DOHH2 (cell line): ENCODE data around the gene TMEM171.

Experiments used
- H3F3A ChIP-seq: fragments of 200-600 bp; sonication (generic), shearing (Covaris generic); 2 replicates; pipeline ENCODE4 v1.6.0; 2016; ENCODE audit warnings: antibody characterized with exemption, mild to moderate bottlenecking; ENCODE audit not compliant: control insufficient read depth, insufficient read depth
- H3K27ac ChIP-seq: fragments of 200-600 bp; sonication (generic); 2 replicates; pipeline ENCODE4 v1.5.1; 2014; ENCODE audit warnings: low read depth, mild to moderate bottlenecking, low read length, moderate library complexity
- H3K27me3 ChIP-seq: fragments of 200-600 bp; sonication (generic); 2 replicates; pipeline ENCODE4 v1.6.1; 2014; ENCODE audit warnings: mild to moderate bottlenecking, low read length, mixed read lengths; ENCODE audit not compliant: control insufficient read depth
- H3K36me3 ChIP-seq: fragments of 200-600 bp; sonication (generic); 2 replicates; pipeline ENCODE4 v1.6.1; 2014; ENCODE audit warnings: mild to moderate bottlenecking, low read length, moderate library complexity, mixed read lengths; ENCODE audit not compliant: control insufficient read depth
- H3K4me1 ChIP-seq: fragments of 200-600 bp; sonication (generic); 2 replicates; pipeline ENCODE4 v1.6.1; 2014; ENCODE audit warnings: mild to moderate bottlenecking, low read length, mixed read lengths; ENCODE audit not compliant: control insufficient read depth
- H3K4me2 ChIP-seq: fragments of 200-600 bp; sonication (generic); 2 replicates; pipeline ENCODE4 v1.6.0; 2014; ENCODE audit warnings: mild to moderate bottlenecking, low read length, moderate library complexity
- H3K4me3 ChIP-seq: fragments of 200-600 bp; sonication (generic); 2 replicates; pipeline ENCODE4 v1.5.1; 2014; ENCODE audit warnings: mild to moderate bottlenecking, low read length, mixed read lengths
- H3K79me2 ChIP-seq: fragments of 200-600 bp; sonication (generic); 2 replicates; pipeline ENCODE4 v1.6.1; 2014; ENCODE audit warnings: mild to moderate bottlenecking, low read length, mixed read lengths; ENCODE audit not compliant: control insufficient read depth
- H3K9me2 ChIP-seq: fragments of 200-600 bp; sonication (generic); replicated peaks from 2 replicates; pipeline ENCODE4 v1.6.1; 2014; ENCODE audit warnings: mild to moderate bottlenecking, low read length, mixed read lengths; ENCODE audit not compliant: control insufficient read depth
- H3K9me3 ChIP-seq: fragments of 200-600 bp; sonication (generic); 2 replicates; pipeline ENCODE4 v1.6.1; 2014; ENCODE audit warnings: antibody characterized with exemption, low read length, mixed read lengths; ENCODE audit not compliant: control insufficient read depth, insufficient read depth
- H4K20me1 ChIP-seq: fragments of 200-600 bp; sonication (generic); 2 replicates; pipeline ENCODE4 v1.6.0; 2014; ENCODE audit warnings: low read depth, mild to moderate bottlenecking, antibody characterized with exemption, low read length, moderate library complexity; ENCODE audit not compliant: control insufficient read depth, insufficient read depth
- CTCF ChIP-seq: fragments of 200-600 bp; sonication (generic); IDR thresholded peaks from one replicate; pipeline ENCODE4 v1.5.1; 2014; ENCODE audit warnings: antibody characterized with exemption, mild to moderate bottlenecking, low read depth, low read length; ENCODE audit not compliant: poor library complexity, severe bottlenecking
- EZH2phosphoT487 ChIP-seq: fragments of 200-600 bp; sonication (generic); IDR thresholded peaks from 2 replicates; pipeline ENCODE4 v1.6.1; 2017; ENCODE audit warnings: borderline replicate concordance, mild to moderate bottlenecking, antibody characterized with exemption, low read length, moderate library complexity, mixed read lengths

TMEM171 gene

GRCh38 chr5:73158313-73158712 lies 37.9 kb downstream of the TMEM171 start:
- no peaks in the 10 kb centered on the region for H3K9me2 ChIP-seq
- no peaks in the 10 kb centered on the region for H3K27me3 ChIP-seq
- H3K79me2 ChIP-seq: no peaks in the 10 kb centered on the region
- no peaks in the 10 kb centered on the region for H4K20me1 ChIP-seq
- peak overlapping the region; percentile 93 for H3K4me2 ChIP-seq
- peaks cover 36% of the 10 kb centered on the region for H3F3A ChIP-seq
- peaks cover 94% of the 10 kb centered on the region for H3K4me1 ChIP-seq
- H3K36me3 ChIP-seq: no peaks in the 10 kb centered on the region
- TF ChIP-seq EZH2phosphoT487 (no peak), CTCF (no peak)
- 0 out of 2 replicates have a peak overlapping the region, but pooled peaks have one; percentile 16 for H3K4me3 ChIP-seq
- peak overlapping the region; percentile 97 for H3K27ac ChIP-seq
- H3K9me3 ChIP-seq: no peaks in the 10 kb centered on the region

GRCh38 chr5:73160239-73160671 lies 39.9 kb downstream of the TMEM171 start:
- no peak for TF ChIP-seq CTCF
- TF ChIP-seq EZH2phosphoT487: no peak
- Histone ChIP-seq H3K4me1 (peaks cover 96% of the 10 kb centered on the region), H3K27me3 (no peaks in the 10 kb centered on the region), H3K9me3 (no peaks in the 10 kb centered on the region), H3F3A (peaks cover 35% of the 10 kb centered on the region), H3K79me2 (no peaks in the 10 kb centered on the region), H4K20me1 (no peaks in the 10 kb centered on the region), H3K36me3 (no peaks in the 10 kb centered on the region), H3K27ac (peak overlapping the region; percentile 97), H3K9me2 (no peaks in the 10 kb centered on the region), H3K4me3 (peak overlapping the region; percentile 71), H3K4me2 (peak overlapping the region; percentile 93)

GRCh38 chr5:73170522-73170921 lies 50.1 kb downstream of the TMEM171 start:
- no peaks in the 10 kb centered on the region for H3K79me2 ChIP-seq
- TF ChIP-seq CTCF: peak; percentile 90
- TF ChIP-seq EZH2phosphoT487: no peak

GRCh38 chr5:73171495-73171894 lies 51.1 kb downstream of the TMEM171 start:
- Histone ChIP-seq H3K4me1 (peaks cover 32% of the 10 kb centered on the region), H3F3A (no peaks in the 10 kb centered on the region), H3K4me2 (no peak overlapping the region), H3K9me3 (peaks cover 3% of the 10 kb centered on the region; the same call in 1 of the 2 replicates), H3K27me3 (no peaks in the 10 kb centered on the region), H3K4me3 (no peak overlapping the region), H3K9me2 (no peaks in the 10 kb centered on the region), H3K27ac (no peak overlapping the region), H4K20me1 (no peaks in the 10 kb centered on the region), H3K36me3 (no peaks in the 10 kb centered on the region), H3K79me2 (no peaks in the 10 kb centered on the region)
- TF ChIP-seq EZH2phosphoT487 (no peak), CTCF (no peak)

More at GRCh38 chr5:73170522-73170921, 50.1 kb downstream of the TMEM171 start:
- Histone ChIP-seq H3K27me3 (no peaks in the 10 kb centered on the region), H4K20me1 (no peaks in the 10 kb centered on the region), H3K9me2 (no peaks in the 10 kb centered on the region), H3K4me1 (peaks cover 42% of the 10 kb centered on the region), H3K36me3 (no peaks in the 10 kb centered on the region), H3F3A (no peaks in the 10 kb centered on the region), H3K4me3 (no peak overlapping the region), H3K9me3 (peaks cover 3% of the 10 kb centered on the region; the same call in 1 of the 2 replicates), H3K4me2 (peak overlapping the region; percentile 29), H3K27ac (no peak overlapping the region)
